ENCODE data around the gene CPEB4. TPM values are rescaled to one million over a fixed set of nuclear protein-coding genes. Genes with fewer than 3 reads are reported as not detected.

CPEB4 gene
- total RNA-seq, 4 donors from 2014 or later = 97.8 to 109 (median 102) TPM

- H3K27me3 ChIP-seq = no peaks in the 10 kb centered on the region
- ATAC-seq (no peak), DNase-seq (no peak)
- in situ Hi-C loops (cut with MboI; ENCODE audit: low sequenced_read_pairs in 4 of 4) = no loop called here
- no peak overlapping the region for H3K27ac ChIP-seq
- H3K4me1 ChIP-seq = no peaks in the 10 kb centered on the region
- H3K9me3 ChIP-seq = peaks cover 0 to 2% (median 0%) of the 10 kb centered on the region in 3 donors
- intact Hi-C loops (cut with DNase I; ENCODE audit: low total_unique reads) = no loop called here
- TF ChIP-seq CTCF (IDR thresholded peaks at IDR 0.05 in 4 of 5, conservative IDR thresholded peaks at IDR 0.05 in 1 of 5) (no peak), POLR2A (IDR thresholded peaks at IDR 0.05) (no peak)
- no peaks in the 10 kb centered on the region for H3K36me3 ChIP-seq
- H3K4me3 ChIP-seq = no peak overlapping the region
Measured at GRCh38 chr5:173853370-173854131, 34.6 kb upstream of the CPEB4 start.

- no peaks in the 10 kb centered on the region for H3K4me1 ChIP-seq
- intact Hi-C loops (cut with DNase I; ENCODE audit: low total_unique reads) (no loop called here), in situ Hi-C loops (cut with MboI; ENCODE audit: low sequenced_read_pairs in 4 of 4) (no loop called here)
- no peaks in the 10 kb centered on the region for H3K9me3 ChIP-seq
- ATAC-seq = no peak
- no peak overlapping the region for H3K4me3 ChIP-seq
- no peak for DNase-seq
- no peak overlapping the region for H3K27ac ChIP-seq
- no peaks in the 10 kb centered on the region for H3K27me3 ChIP-seq
- no peaks in the 10 kb centered on the region for H3K36me3 ChIP-seq
- TF ChIP-seq POLR2A (IDR thresholded peaks at IDR 0.05) (no peak), CTCF (IDR thresholded peaks at IDR 0.05 in 4 of 5, conservative IDR thresholded peaks at IDR 0.05 in 1 of 5) (no peak)
Measured at GRCh38 chr5:173855162-173855994, 32.8 kb upstream of the CPEB4 start.

DNA sequence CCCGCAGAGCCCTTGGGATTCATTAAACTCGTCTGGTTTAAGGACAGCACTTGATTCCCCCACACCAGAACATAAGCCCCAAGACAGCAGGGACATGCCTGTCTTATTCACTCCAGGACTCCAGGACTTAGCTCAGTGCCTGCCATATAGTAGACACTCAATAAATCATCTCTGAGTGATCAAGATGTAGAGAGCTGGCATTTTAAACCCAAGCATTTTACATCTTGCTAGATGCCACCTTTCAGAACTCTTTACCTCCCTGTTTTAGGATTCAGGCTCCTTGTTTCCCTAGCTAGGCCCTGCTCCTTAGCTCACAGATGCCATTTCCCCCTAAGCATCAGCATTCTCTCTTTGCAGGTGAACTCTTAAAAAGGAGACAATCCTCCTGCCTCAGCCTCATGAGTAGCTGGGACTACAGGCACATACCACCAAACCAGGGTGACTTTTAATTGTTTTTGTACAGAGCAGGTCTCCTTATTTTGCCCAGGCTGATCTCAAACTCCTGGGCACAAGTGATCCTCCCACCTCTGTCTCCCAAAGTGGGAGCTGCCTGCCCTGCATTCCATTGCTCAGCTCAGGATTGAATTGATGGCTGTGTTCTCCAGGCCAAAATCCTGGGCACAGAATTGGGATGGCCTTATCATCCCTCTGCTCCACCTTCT lies 32.0 kb upstream of the CPEB4 start:
- in situ Hi-C loops (cut with MboI; ENCODE audit: low sequenced_read_pairs in 4 of 4) (no loop called here), intact Hi-C loops (cut with DNase I; ENCODE audit: low total_unique reads) (no loop called here)
- ATAC-seq (no peak), DNase-seq (no peak)
- Histone ChIP-seq H3K36me3 (no peaks in the 10 kb centered on the region), H3K27ac (no peak overlapping the region), H3K4me1 (no peaks in the 10 kb centered on the region), H3K27me3 (no peaks in the 10 kb centered on the region), H3K9me3 (no peaks in the 10 kb centered on the region), H3K4me3 (no peak overlapping the region)
- TF ChIP-seq POLR2A (IDR thresholded peaks at IDR 0.05) (no peak), CTCF (IDR thresholded peaks at IDR 0.05 in 4 of 5, conservative IDR thresholded peaks at IDR 0.05 in 1 of 5) (no peak)

DNA sequence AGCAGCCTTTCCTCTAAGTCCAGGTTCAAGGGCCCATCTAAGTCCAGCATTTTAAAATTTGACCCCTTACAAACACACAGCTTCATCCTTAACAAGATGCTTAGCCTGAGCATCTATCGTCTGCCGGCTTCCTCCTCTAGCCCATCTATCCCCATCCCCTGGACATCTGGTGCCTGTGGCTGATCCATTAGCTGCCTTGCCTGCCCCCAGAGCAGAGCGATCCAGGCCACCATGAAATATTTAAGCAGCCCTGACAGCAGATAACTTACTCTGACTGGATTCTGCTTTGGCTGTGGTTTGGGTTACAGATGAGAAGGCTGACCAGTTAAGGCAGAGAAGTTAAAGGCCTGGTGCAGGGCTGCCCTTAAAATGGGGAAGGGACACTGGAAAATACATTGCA lies 30.9 kb upstream of the CPEB4 start:
- intact Hi-C loops (cut with DNase I; ENCODE audit: low total_unique reads) = no loop called here
- no peak for TF ChIP-seq POLR2A (IDR thresholded peaks at IDR 0.05)
- no peak for TF ChIP-seq CTCF (IDR thresholded peaks at IDR 0.05 in 4 of 5, conservative IDR thresholded peaks at IDR 0.05 in 1 of 5)
- Histone ChIP-seq H3K27ac (no peak overlapping the region), H3K9me3 (no peaks in the 10 kb centered on the region), H3K27me3 (no peaks in the 10 kb centered on the region), H3K4me1 (no peaks in the 10 kb centered on the region), H3K36me3 (no peaks in the 10 kb centered on the region), H3K4me3 (no peak overlapping the region)
- in situ Hi-C loops (cut with MboI; ENCODE audit: low sequenced_read_pairs in 4 of 4) = no loop called here
- no peak for DNase-seq
- ATAC-seq = no peak
